GM12873 (cell line): ENCODE measurements around the gene RETSAT.

Experiments
- CTCF ChIP-seq: IDR thresholded peaks from 2 replicates; pipeline ENCODE4 v1.5.1; 2012; ENCODE audit warnings: low read depth, mild to moderate bottlenecking, moderate library complexity, low read length, control low read depth; ENCODE audit not compliant: insufficient read depth; ENCODE audit errors: missing control alignments

Gene RETSAT

GRCh38 chr2:85354286-85355072, at the start of gene RETSAT, which contains the start of gene ELMOD3:
Gene RETSAT, minus strand, starts transcription at chr2:85354528. Its CDS starts 21 bp downstream, at chr2:85354507.
Gene ELMOD3, plus strand, starts transcription at chr2:85354769. Its CDS starts 2,430 bp downstream, at chr2:85357199.
- no peak for TF ChIP-seq CTCF

GRCh38 chr2:85401844-85402243, 47.5 kb upstream of the RETSAT start:
- no peak for TF ChIP-seq CTCF

- TF ChIP-seq CTCF = no peak
Measured at GRCh38 chr2:85401464-85401805, 47.1 kb upstream of the RETSAT start.

GRCh38 chr2:85400541-85401463, 46.5 kb upstream of the RETSAT start:
- no peak for TF ChIP-seq CTCF

- no peak for TF ChIP-seq CTCF
Measured at GRCh38 chr2:85400023-85400422, 45.7 kb upstream of the RETSAT start.

- no peak for TF ChIP-seq CTCF
Measured at GRCh38 chr2:85399183-85399455, 44.8 kb upstream of the RETSAT start.

GRCh38 chr2:85398426-85399182, 44.3 kb upstream of the RETSAT start:
- TF ChIP-seq CTCF = no peak
